Stomach smooth muscle (tissue), 2 donors: Measurements from ENCODE around the gene GSK3A.
A peak's percentile ranks its signal among the peaks of the same experiment; 100 is the strongest.

Experiments
- H3K27ac ChIP-seq: one replicate; pipeline ENCODE4 v1.7.0; 2013; ENCODE audit warnings: mild to moderate bottlenecking, low read length, inconsistent platforms
- H3K27me3 ChIP-seq, 2 donors: one replicate each; pipeline ENCODE4 v1.7.0; 2013; ENCODE audit warnings: low read length in 2 of 2; ENCODE audit not compliant: insufficient read depth in 2 of 2, control insufficient read depth in 1 of 2
- H3K36me3 ChIP-seq, 2 donors: one replicate each; pipeline ENCODE4 v1.7.0; 2013; ENCODE audit warnings: low read length in 2 of 2; ENCODE audit not compliant: control insufficient read depth in 2 of 2, insufficient read depth in 2 of 2
- H3K4me1 ChIP-seq: one replicate; pipeline ENCODE4 v1.7.0; 2013; ENCODE audit warnings: low read length; ENCODE audit not compliant: control insufficient read depth, insufficient read depth
- H3K4me3 ChIP-seq, 2 donors: one replicate each; pipeline ENCODE4 v1.7.0; 2013; ENCODE audit warnings: low read length in 2 of 2
- H3K9ac ChIP-seq, 2 donors: one replicate each; pipeline ENCODE4 v1.7.0; 2013; ENCODE audit warnings: low read length in 2 of 2, mild to moderate bottlenecking in 1 of 2
- H3K9me3 ChIP-seq, 2 donors: one replicate each; pipeline ENCODE4 v1.7.0; 2013; ENCODE audit warnings: low read length in 2 of 2; ENCODE audit not compliant: control insufficient read depth in 2 of 2
- donor health status: healthy.
- donor health status: Pancreatic carcinoma.

GSK3A gene

GRCh38 chr19:42253245-42254088 is 11.1 kb upstream of the GSK3A start:
- Histone ChIP-seq H3K27me3 (no peaks in the 10 kb centered on the region), H3K36me3 (peaks cover 4 to 6% of the 10 kb centered on the region in 2 donors), H3K27ac (peak overlapping the region; percentile 98), H3K4me3 (peak overlapping the region; percentile 90 to 91), H3K9ac (peak overlapping the region; percentile 69 to 99), H3K4me1 (peaks cover 51% of the 10 kb centered on the region), H3K9me3 (no peaks in the 10 kb centered on the region)

- Histone ChIP-seq H3K27ac (peak overlapping the region; percentile 89), H3K4me3 (peak overlapping the region; percentile 81 to 88), H3K4me1 (peaks cover 51% of the 10 kb centered on the region), H3K9me3 (no peaks in the 10 kb centered on the region), H3K9ac (peak overlapping the region; percentile 69 to 81), H3K27me3 (no peaks in the 10 kb centered on the region), H3K36me3 (peaks cover 4 to 9% of the 10 kb centered on the region in 2 donors)
Observed at GRCh38 chr19:42252365-42253244, 10.2 kb upstream of the GSK3A start.

GRCh38 chr19:42251572-42252358 is 9.4 kb upstream of the GSK3A start:
- H3K27ac ChIP-seq: peak overlapping the region; percentile 89
- H3K4me1 ChIP-seq: peaks cover 53% of the 10 kb centered on the region
- peak overlapping the region in 1 of 2 donors; percentile 25 for H3K9ac ChIP-seq
- no peaks in the 10 kb centered on the region for H3K9me3 ChIP-seq
- H3K36me3 ChIP-seq: peaks cover 4 to 9% of the 10 kb centered on the region in 2 donors
- H3K4me3 ChIP-seq: peak overlapping the region; percentile 21 to 59
- no peaks in the 10 kb centered on the region for H3K27me3 ChIP-seq

- no peaks in the 10 kb centered on the region for H3K9me3 ChIP-seq
- peak overlapping the region; percentile 0 to 59 for H3K4me3 ChIP-seq
- peaks cover 4 to 9% of the 10 kb centered on the region in 2 donors for H3K36me3 ChIP-seq
- no peaks in the 10 kb centered on the region for H3K27me3 ChIP-seq
- peak overlapping the region; percentile 29 to 42 for H3K9ac ChIP-seq
- H3K27ac ChIP-seq: peak overlapping the region; percentile 89
- peaks cover 54% of the 10 kb centered on the region for H3K4me1 ChIP-seq
Observed at GRCh38 chr19:42250666-42251531, 8.5 kb upstream of the GSK3A start.

DNA sequence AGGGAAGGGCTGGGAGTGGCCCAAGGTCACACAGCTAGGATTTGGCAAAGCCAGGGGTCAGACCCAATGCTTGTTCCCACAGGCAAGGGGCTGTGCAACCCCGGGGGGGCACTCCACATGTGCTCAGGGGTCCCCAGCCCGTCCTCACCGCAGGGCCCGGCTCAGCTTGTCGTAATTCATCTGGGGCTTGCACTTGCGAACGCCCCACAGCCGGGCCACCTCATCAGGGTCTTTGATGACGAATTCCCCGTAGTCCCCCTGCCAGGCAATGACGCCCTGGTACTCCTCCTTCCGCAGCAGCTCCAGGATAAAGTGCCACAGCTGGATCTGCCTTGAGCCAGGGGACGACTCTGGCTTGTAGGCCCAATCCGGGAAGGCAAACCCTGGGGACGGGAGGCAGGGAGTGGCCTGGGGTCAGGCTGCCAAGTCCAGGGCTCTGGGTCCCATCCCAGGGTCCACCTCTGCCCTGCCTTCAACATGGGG is 7.8 kb upstream of the GSK3A start:
- Histone ChIP-seq H3K4me1 (peaks cover 54% of the 10 kb centered on the region), H3K9me3 (no peaks in the 10 kb centered on the region), H3K4me3 (peak overlapping the region; percentile 0 to 57), H3K36me3 (peaks cover 4 to 9% of the 10 kb centered on the region in 2 donors), H3K9ac (peak overlapping the region; percentile 42 to 51), H3K27ac (peak overlapping the region; percentile 60), H3K27me3 (no peaks in the 10 kb centered on the region)

GRCh38 chr19:42249769-42250168 is 7.4 kb upstream of the GSK3A start:
- peak overlapping the region in 1 of 2 donors; percentile 51 for H3K9ac ChIP-seq
- peaks cover 4 to 9% of the 10 kb centered on the region in 2 donors for H3K36me3 ChIP-seq
- H3K27ac ChIP-seq: peak overlapping the region; percentile 60
- H3K4me1 ChIP-seq: peaks cover 59% of the 10 kb centered on the region
- no peaks in the 10 kb centered on the region for H3K27me3 ChIP-seq
- H3K4me3 ChIP-seq: no peak overlapping the region
- H3K9me3 ChIP-seq: no peaks in the 10 kb centered on the region

DNA sequence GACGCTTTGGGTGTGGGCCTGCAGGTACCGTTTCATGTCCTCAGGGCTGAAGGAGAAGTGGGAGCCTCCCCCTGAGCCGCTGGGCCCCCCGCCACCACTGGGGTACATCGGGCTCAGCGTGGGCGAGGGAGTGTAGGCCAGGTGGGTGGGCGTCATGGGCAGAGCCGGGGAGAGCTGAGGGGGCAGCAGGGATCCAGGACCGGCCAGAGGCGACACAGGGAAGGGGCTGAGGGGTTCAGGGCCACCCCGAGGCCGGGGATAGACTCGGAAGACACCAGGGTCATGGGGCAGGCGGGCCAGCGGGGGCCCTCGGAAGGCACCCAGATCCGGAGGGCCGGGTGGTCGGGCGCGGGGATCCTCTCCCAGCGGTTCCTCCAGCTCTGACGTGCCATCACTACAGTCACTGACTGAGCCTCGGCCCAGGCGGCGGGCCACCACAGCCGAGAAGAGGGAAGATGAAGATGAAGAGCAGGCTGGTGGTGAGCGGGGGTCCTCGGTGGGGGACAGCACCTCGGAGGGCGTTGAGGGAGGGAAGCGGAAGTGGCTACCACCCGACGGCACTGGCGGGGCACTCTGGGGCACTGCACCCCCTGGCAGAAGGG is 6.8 kb upstream of the GSK3A start:
- H3K27ac ChIP-seq: peak overlapping the region; percentile 60
- H3K4me3 ChIP-seq: no peak overlapping the region
- peaks cover 60% of the 10 kb centered on the region for H3K4me1 ChIP-seq

GRCh38 chr19:42248270-42249148 is 6.1 kb upstream of the GSK3A start:
- Histone ChIP-seq H3K4me3 (no peak overlapping the region), H3K27me3 (no peaks in the 10 kb centered on the region), H3K4me1 (peaks cover 65% of the 10 kb centered on the region), H3K9ac (no peak overlapping the region), H3K9me3 (no peaks in the 10 kb centered on the region), H3K36me3 (peaks cover 4 to 9% of the 10 kb centered on the region in 2 donors), H3K27ac (peak overlapping the region; percentile 60)

More for the DNA sequence above, 6.8 kb upstream of the GSK3A start:
- Histone ChIP-seq H3K9ac (no peak overlapping the region), H3K27me3 (no peaks in the 10 kb centered on the region), H3K36me3 (peaks cover 4 to 9% of the 10 kb centered on the region in 2 donors), H3K9me3 (no peaks in the 10 kb centered on the region)
